Measurements from ENCODE around the gene CD81. TPM values are rescaled to one million over a fixed set of nuclear protein-coding genes. Genes with fewer than 3 reads are reported as not detected.
A peak's percentile ranks its signal among the peaks of the same experiment; 100 is the strongest.
"Not testable (repeated sequence)": the region's sequence is repeated elsewhere in the genome, so short reads cannot be mapped to it uniquely, and the experiment has no call there.

Gene CD81, protein sequence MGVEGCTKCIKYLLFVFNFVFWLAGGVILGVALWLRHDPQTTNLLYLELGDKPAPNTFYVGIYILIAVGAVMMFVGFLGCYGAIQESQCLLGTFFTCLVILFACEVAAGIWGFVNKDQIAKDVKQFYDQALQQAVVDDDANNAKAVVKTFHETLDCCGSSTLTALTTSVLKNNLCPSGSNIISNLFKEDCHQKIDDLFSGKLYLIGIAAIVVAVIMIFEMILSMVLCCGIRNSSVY
- 673 TPM for polyA plus RNA-seq (2013, experiment 1 of 2; ENCODE audit: insufficient read length)
- polyA plus RNA-seq (2013, experiment 2 of 2; ENCODE audit: insufficient read length), result 660 TPM

DNA sequence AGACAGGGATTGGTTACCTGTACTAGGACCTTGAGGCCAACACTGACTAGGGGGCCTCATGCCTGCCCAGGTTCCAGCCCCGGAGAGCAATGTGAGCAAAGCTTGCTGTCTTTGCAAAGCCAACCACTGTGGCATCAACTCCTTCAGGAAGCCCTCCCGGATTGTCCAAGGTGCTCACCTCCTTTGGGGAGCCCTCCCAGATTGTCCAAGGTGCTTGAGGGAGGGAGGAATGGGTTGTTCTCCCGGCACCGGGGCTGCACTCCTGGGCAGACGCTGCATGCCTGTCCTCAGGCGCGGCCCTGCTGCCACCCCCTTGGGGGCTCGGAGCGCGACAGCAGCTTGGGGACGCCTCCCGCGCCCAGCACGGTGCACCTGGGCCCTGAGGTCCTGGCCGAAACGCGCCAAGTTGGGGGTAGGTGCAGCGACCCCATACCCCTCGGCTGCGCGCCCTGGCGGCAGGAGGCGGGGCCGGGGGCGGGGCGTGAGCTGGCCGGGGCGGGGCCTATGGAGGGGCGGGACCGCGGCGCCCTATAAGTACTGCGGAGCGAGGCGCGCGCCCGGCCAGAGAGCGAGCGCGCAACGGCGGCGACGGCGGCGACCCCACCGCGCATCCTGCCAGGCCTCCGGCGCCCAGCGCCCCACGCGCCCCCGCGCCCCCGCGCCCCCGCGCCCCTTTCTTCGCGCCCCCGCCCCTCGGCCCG lies at the start of gene CD81:
TSS of gene CD81 (plus strand) at position 560 of the 701 bp plus-strand sequence. CDS start 240 bp downstream, outside the sequence.
- DNase-seq, result peak; percentile 24

DNA sequence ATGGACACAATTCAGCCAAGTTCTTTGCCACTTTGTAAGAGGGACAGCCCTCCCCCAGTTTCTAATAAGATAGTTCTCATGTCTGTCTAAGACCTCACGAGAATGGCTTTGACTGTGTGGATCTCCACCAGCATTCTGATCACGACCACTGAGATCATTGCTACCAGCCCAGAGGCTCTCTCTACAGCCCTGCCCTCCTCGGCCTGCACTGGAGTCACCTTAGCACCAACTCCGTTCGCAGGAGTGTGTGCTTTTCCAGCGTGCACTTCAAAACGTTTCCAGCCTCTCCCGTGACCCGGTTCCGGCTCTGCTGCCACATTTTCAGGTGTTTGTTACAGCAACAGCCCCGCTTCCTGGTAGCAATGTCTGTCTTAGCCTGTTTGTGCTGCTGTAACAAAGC lies 49.1 kb upstream of the CD81 start:
- no peak for DNase-seq

DNA sequence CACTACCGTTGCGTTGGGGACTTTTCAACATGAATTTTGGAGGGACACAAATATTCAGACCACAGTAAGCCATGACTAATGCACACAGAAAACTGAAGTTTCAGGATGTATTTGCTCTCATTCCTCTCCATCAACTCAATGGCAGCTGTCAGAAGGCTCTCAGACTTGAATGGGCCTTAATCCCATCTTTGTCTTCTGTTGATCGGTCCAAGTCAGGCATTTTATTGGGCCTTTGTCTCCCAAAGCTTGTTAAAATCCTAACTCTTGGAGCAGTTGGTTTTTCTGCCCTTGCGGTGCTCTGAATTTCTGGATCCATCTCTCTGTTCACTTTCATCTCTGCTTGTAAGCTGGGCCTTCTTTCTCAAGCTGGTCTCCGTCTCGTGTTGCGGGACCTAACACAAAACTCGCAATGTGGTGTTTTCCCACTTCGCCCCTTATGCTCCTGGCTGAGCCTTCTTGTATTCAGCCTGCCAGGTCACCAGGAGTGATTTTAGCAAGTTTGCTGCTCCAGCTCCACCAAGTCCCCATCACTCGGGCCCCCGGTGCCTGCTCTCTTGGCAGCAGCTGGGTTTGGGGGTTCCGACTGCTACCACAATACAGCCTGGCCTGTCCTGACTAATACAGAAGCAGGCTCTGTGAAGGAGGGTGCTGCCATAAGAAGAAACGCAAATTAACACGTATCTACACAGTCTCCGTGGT lies 48.3 kb upstream of the CD81 start:
- DNase-seq, result no peak

DNA sequence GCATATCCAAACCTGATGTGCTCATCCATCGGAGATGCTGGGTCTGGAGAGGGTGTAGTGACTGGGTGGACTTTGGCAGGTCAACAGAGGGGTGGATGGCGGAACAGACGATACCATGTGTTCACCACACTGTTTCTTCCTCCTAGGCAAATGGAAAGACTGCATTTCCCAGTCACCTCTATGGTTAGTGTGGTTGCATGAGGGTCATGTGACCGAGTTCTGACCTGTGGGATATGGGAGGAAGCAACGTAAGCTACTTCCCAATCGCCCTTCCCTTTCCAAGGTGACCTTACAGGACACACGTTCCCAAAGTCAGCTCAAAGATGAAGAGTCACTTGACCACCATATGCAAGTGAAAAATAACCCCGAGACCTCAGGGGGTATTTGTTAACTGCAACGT lies 47.6 kb upstream of the CD81 start:
- DNase-seq, result no peak

DNA sequence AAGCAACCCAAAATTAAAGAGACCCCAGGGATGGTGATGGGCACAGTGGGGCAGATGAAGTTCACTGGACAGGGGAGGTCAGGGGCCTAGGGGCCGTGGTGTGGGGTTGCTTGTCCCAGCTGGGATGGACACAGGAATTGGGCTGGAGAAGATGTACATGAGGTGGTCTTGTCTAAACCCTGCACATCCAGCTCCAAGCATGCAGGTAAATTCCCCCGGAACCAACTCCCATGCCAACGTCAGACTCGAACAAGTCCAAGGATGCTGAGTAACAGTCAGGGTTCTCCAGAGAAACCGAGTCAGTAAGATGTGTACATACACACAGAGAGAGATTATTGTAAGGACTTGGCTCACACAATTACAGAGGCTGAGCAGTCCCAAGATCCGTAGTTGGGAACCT lies 46.4 kb upstream of the CD81 start:
- no peak for DNase-seq

DNA sequence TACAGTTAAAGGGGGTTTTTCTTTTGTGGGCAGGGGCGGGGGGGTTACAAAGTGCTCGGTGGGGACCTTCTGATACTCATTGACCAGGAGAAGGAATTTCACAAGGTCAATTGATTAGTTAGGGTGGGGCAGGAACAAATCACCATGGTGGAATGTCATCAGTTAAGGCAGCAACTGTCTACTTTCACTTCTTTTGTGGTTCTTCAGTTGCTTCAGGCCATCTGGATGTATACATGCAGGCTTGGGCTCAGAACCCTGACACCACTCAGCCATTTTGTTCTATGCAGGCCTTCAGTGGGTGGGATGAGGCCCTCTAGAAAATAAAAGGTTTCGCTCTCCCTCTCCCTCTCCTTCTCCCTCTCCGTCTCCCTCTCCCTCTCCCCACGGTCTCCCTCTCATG lies 45.7 kb upstream of the CD81 start:
- DNase-seq, result no peak

DNA sequence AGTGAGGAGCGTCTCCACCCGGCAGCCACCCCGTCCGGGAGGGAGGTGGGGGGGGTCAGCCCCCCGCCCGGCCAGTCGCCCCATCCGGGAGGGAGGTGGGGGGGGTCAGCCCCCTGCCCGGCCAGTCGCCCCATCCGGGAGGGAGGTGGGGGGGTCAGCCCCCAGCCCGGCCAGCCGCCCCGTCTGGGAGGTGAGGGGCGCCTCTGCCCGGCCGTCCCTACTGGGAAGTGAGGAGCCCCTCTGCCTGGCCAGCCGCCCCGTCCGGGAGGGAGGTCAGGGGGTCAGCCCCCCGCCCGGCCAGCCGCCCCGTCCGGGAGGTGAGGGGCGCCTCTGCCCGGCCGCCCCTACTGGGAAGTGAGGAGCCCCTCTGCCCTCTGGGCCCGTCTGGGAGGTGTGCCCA lies 44.5 kb upstream of the CD81 start:
- not testable (repeated sequence) for DNase-seq

DNA sequence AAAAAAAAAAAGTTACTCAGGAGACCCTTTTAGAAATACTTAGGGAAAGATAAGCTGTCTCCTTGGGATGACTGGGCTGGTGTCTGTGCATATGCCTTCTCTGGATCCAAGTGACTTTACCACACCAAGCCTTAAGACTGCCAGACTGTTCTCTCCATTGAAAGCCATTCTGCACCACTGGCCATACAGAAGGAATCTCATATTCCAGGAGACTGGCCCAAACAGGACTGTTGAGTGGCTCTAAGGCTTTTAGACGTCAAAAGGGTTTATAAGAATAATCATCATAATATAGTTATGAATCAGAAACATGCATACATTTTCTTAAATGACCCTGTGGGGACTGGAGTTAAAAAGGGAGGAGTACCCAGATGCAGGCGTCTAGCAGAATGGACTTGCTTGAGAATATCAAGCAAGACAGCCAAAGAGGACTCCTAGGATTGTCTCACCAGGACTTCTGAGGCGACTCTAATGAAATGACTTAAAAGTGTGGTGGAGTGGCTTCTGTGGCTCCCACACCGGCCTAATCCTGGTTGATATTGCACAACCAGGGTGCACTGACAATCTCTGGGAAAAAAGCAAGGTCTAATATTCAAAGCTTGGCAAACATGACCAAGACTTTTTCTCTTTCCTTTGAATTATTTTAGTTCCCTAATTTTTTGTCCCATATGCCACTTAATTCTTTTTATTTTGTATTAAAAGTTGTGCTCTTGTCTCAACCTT lies 43.5 kb upstream of the CD81 start:
- not testable (repeated sequence) for DNase-seq

DNA sequence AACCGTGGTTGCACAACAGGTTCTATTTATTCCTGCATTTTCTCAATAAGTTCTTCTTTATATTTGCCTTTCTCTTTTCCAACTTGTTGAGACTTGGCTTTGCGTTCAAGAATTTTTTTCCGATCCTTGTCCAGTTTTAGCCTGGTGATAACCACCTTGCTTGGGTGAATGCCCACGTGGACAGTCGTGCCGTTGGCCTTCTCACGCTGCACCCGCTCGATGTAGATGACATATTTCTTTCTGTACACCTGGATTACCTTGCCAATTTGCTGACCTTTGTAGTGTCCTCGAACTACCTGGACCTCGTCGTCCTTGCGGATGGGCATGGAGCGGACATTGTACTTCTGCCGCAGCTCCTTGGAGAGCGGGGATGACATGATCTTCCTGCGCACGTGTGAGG lies 41.8 kb upstream of the CD81 start:
- not testable (repeated sequence) for DNase-seq

DNA sequence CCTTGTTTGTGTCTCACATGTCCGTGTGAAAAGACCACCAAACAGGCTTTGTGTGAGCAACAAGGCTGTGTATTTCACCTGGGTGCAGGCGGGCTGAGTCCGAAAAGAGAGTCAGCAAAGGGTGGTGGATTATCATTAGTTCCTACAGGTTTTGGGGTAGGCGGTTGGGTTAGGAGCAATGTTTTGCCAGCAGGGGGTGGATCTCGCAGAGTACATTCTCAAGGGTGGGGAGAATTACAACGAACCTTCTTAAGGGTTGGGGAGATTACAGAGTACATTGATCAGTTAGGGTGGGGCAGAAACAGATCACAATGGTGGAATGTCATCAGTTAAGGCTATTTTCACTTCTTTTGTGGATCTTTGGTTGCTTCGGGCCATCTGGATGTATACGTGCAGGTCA lies 38.4 kb upstream of the CD81 start:
- not testable (repeated sequence) for DNase-seq

DNA sequence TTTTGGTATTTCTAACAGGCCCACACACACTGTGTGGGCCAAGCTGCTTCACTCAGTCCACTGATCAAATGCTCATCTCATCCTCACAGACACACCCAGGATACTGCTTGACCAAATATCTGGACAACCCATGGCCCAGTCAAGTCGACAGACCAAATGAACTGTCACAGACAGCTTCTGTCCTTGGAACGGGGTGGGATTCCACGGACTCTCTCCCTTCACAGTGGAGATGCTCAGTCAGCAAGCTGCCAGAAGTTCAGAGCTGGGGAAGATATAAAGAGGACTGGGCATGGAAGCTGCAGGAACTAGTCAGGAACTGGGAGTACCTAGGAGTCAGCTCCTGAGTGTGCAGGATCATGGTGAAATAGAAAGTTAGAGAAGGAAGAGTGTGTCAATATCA lies 34.6 kb upstream of the CD81 start:
- no peak for DNase-seq

DNA sequence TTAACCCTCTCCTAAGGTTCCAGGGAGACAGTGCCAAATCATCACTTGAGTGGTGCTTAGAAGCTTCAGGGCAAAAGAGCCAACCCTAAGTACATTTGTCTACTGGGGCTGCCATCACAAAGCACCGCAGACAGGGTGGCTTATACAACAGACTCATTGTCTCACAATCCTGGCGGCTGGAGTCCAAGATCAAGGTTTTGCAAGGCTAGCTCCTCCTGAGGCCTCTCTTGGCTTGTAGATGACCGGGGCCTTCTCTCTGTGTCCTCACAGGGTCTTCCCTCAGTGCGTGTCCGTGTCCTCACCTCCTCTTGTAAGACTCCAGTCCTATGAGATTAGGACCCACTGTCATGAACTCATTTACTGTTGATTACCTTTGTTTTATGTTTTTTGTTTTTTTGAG lies 34.1 kb upstream of the CD81 start:
- DNase-seq, result no peak

DNA sequence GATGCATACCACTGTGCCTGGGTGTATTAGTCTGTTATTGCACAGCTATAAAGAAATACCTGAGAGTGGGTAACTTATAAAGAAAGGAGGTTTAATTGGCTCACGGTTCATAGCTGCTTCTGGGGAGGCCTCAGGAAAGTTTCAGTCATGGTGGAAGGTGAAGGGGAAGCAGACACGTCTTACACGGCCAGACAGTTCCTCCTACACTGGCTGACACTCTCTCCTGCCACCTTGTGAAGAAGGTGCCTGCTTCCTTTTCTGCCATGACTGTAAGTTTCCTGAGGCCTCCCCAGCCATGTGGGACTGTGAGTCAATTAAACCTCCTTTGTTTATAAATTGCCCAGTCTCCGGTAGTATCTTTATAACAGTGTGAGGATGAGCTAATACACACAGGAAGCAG lies 33.6 kb upstream of the CD81 start:
- no peak for DNase-seq

DNA sequence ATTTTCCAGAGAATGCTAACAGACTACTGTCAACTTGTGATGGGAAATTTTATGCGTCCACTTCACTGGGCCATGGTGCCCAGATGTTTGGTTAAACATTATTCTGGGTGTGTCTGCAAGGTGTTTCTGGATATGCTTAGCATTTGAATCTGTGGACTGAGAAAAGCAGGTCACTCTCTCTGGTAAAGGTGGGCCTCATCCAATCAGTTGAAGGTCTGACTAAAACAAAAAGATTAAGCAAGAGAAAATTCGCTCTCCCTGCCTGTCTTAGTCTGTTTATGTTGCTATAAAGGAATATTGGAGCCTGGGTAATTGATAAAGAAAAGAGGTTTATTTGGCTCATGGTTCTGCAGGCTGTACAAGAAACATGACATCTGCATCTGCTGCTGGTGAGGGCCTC lies 32.1 kb upstream of the CD81 start:
- DNase-seq, result no peak

DNA sequence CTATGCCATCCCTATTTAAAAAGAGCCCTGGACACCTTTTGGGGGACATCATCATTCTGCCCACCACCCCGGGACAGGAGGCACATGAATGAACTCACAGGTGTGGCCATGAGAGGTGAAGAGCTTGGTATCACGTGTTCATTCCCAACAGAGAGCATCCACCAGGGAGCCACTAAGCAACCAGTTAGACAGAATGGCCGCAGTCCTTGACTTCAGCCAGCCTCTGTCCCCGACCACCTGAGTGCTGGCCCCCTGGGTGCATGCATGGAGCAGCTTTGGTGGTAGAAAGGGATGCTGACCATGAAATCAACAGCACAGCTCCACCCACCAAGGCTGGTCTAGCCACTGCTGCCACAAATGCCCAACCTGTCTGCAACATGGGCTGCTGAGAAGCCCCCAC lies 31.1 kb upstream of the CD81 start:
- no peak for DNase-seq

DNA sequence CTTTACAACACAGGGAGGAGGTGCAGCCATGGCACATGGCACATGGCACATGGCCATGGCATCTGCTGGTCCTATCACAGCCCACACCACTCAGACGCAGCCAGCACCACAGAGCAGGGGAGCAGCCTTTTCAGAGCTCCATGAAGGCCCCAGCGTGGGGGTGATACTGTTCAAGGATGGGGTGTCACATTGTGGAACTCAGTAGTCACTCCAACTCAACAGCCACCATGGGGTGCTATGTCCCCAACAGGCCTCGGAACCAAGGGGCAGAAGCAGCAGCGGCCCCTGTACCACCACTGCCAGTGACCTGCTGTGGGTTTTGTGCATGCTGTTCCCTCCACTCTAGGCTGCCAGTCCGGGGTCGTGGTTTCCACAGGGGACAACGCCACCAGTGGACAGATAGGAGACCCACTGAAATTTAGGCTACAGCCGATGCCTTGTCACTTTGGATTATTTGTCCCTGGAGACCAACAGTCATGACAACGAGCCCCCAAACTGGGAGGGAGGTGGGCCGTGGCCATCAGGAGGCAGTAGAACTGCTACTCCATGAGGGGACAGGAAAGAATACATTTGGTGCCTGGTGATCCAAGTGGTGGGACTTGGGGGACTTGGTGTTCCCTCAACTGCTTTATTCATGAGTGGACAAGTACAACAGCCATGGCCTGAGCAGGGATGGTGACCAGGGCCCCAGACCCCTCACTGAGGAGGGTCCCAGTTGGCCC lies 30.4 kb upstream of the CD81 start:
- no peak for DNase-seq

DNA sequence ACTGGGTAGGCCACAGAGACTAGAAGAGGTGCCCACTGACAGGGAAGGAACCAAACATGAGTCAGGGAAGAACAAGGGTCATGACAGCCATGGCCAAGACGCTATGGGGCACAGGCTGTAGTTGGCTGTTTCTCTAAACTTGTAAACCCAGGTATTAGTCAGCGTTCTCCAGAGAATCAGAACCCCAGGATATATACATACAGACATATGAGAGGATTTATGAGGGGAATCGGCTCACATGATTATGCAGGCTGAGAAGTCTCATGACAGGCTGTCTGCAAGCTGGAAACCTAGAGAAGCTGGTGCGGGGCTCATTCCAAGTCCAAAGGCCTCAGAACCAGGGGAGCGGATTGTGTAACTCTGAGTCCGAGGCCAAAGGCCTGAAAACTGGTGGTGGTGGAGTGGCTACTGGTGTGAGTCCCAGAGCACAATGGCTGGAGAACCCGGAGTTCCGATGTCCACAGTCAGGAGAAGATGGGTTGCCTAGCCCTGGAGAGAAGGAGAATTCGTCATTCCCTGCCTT lies 29.7 kb upstream of the CD81 start:
- no peak for DNase-seq

DNA sequence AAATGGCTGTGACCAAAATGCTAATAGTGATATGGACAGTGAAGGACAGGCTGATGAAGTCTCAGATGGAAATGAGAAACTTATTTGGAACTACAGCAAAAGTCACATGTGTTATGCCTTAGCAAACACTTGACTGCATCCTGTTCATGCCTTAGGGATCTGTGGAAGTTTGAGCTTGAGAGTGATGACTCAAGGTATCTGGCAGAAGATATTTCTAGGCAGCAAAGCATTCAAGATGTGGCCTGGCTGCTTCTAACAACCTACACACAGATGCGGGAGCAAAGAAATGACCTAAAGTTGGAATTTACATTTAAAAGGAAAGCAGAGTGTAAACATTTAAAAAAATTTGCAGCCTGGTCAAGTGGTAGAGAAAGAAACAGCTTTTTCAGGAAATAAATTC lies 28.1 kb upstream of the CD81 start:
- peak; percentile 11 for DNase-seq

DNA sequence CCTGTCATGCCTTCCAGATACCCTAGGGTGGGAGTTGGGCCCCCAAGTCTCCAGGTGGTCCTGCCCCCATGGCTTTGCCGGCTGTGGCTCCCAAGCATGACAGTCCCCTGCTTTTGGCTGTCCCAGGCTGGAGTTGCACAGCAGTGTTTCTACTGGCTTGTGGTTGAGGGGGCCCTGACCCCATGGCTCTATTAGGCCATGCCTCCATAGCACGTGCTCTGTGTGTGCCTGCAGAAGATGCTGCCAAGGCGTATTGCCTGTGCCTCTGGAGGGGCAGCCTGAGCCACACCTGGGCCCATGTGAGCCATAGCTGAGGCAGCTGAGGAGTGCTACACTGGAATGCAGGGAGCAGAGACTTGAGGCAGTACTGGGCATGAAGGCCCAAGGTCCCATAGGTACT lies 25.4 kb upstream of the CD81 start:
- no peak for DNase-seq

DNA sequence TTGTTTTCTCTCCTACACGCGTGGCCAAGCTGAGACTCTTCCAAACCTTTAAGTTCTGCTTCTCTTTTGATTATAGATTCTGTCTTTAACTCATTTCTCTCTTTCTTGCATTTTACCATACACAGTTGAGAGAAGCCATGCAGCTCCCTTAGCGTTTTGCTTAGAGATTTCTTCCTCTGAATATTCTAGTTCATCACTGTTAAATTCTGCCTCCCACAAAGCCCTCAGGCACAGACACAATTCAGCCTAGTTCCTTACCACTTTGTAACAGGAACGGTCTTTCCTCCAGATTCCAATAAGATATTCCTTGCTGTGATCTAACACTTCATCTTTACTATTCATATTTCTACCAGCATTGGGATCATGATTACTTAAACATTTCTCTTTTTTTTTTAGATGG lies 24.7 kb upstream of the CD81 start:
- DNase-seq, result no peak

DNA sequence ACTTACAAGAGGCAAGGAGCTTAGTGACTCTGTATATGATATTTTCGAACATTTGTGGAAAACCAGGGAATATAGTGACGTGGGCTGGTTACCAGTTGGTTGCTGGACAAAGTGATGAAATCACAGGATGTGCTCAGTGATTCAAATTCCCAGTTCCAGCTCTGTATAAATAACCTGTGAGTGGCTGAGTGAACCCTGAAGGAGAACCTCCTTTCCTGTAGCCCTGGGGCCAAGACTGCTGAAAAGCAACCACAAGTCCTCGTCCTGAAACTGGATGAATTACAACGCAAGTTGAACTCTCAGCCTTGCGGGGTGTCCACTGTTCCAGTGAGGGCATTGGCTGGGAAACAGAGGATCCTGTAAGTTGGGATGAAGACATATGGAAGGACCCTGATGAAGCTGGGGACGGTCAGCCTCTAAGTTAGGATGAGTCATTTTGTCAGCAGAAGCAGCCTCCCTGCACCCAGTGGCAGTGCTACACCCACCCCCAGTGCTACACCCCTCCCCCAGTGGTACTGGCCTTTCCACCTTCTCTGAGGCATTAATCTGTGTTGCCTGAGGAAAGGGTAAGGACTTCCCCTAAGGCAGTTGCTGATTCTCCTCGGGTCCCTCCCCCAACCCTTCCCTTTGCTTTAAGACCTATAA lies 22.0 kb upstream of the CD81 start:
- DNase-seq, result no peak

DNA sequence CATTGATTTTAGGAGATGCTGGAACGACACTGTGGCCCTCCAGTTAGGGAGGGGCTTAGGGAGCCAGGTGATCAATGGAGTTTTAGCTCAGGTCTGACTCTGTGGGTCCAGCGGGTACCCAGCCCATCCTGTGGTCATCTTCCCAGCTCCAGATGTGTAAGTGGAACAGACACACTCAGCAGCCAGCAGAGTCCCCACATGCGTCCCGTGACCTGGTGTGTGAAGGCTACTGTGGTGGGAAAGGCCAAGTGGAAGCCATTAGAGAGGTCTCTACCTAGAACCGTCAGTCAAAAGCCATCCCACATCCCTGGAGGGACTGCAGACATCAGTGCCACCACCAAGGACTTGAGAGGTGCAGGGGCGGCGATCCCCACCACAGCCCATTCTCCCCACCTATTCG lies 19.9 kb upstream of the CD81 start:
- no peak for DNase-seq

Measured in fibroblast of skin of back (primary cell).